Upper lobe of left lung (tissue), 6 donors: Measurements from ENCODE around the gene TMEM107. TPM values are rescaled to one million over a fixed set of nuclear protein-coding genes. Genes with fewer than 3 reads are reported as not detected.

Experiments
- ATAC-seq, 2 donors: fragments of 200-7000 bp; cut with Tn5 transposase; one replicate each; pipeline ENCODE4 v1.9.1; 2022; ENCODE audit warnings: mild to moderate bottlenecking in 2 of 2, moderate library complexity in 2 of 2; ENCODE audit not compliant: low FRiP score in 2 of 2
- DNase-seq, 2 donors: peaks; one replicate each; pipeline ENCODE4 v3.0.0-alpha.2; 2019 to 2020
- H3K27ac ChIP-seq, 4 donors: fragments of 200-600 bp; sonication (generic); one replicate each; pipeline ENCODE4 v1.5.1; 2016 to 2019
- H3K27me3 ChIP-seq, 4 donors: fragments of 200-600 bp; sonication (generic); one replicate each; pipeline ENCODE4 v1.5.1; 2017 to 2019
- H3K36me3 ChIP-seq, 4 donors: fragments of 200-600 bp; sonication (generic); one replicate each; pipeline ENCODE4 v1.5.1; 2016 to 2019
- H3K4me1 ChIP-seq, 4 donors: fragments of 200-600 bp; sonication (generic); one replicate each; pipeline ENCODE4 v1.5.1; 2018 to 2019
- H3K4me3 ChIP-seq, 4 donors: fragments of 200-600 bp; sonication (generic); one replicate each; pipeline ENCODE4 v1.5.1; 2017 to 2019; ENCODE audit warnings: mild to moderate bottlenecking in 2 of 4, moderate library complexity in 1 of 4
- H3K9me3 ChIP-seq, 4 donors: fragments of 200-600 bp; sonication (generic); one replicate each; pipeline ENCODE4 v1.5.1; 2018 to 2019
- CTCF ChIP-seq, 6 experiments: fragments of 450-650 bp in 4 of 6; fragments of 200-600 bp in 2 of 6; sonication (generic) in 2 of 6; IDR thresholded peaks; one replicate each; pipeline ENCODE4 v1.5.1; 2016 to 2019; ENCODE audit warnings: antibody characterized with exemption in 6 of 6
- EP300 ChIP-seq, 4 donors: sonication (generic); formaldehyde crosslinking; IDR thresholded peaks; one replicate each; pipeline ENCODE4 v1.5.1; 2017; ENCODE audit warnings: antibody characterized with exemption in 4 of 4, control low read depth in 2 of 4
- POLR2A ChIP-seq, 4 donors: fragments of 450-650 bp; IDR thresholded peaks; one replicate each; pipeline ENCODE4 v1.5.1; 2016 to 2017; ENCODE audit warnings: antibody characterized with exemption in 4 of 4, mild to moderate bottlenecking in 2 of 4
- POLR2AphosphoS5 ChIP-seq, 2 donors: sonication (generic); formaldehyde crosslinking; IDR thresholded peaks; one replicate each; pipeline ENCODE4 v1.5.1; 2017; ENCODE audit warnings: antibody characterized with exemption in 2 of 2
- WGBS, 2 donors: methylation state at CpG; one replicate each; pipeline ENCODE4 v1.1.5; 2017 to 2018; 5-methylcytosine and 5-hydroxymethylcytosine counted together
- total RNA-seq, 6 donors: library from RNA; depleted of rRNA in 4 of 6; stranded (reverse); fragments of >200 nt in 4 of 6; gene quantifications; one replicate each; pipeline versions ENCODE4 v1.1.0 to v1.2.1, GENCODE V29; 2016 to 2021
- donor health status: DM: no; HTN: no; CAD: no; lungs with moderate emphysema.
- donor health status: DM: no; HTN: yes; CAD: no; lungs with severe emphysema.

TMEM107 gene
- total RNA-seq, 6 donors from 2014 or later, result 11.5 to 32.5 (median 17.3) TPM

- Histone ChIP-seq H3K27me3 (peaks cover 0 to 53% (median 23%) of the 10 kb centered on the region in 4 donors), H3K4me1 (peaks cover 61 to 82% (median 67%) of the 10 kb centered on the region in 4 donors), H3K27ac (peak overlapping the region in 1 of 4 donors; percentile 1), H3K4me3 (peak overlapping the region in 3 of 4 donors; percentile 43 to 66 (median 58)), H3K36me3 (no peaks in the 10 kb centered on the region), H3K9me3 (no peaks in the 10 kb centered on the region)
- DNase-seq (no peak), ATAC-seq (no peak)
- TF ChIP-seq EP300 (IDR thresholded peaks at IDR 0.05) (no peak), CTCF (IDR thresholded peaks at IDR 0.05) (no peak), POLR2AphosphoS5 (IDR thresholded peaks at IDR 0.05) (no peak), POLR2A (IDR thresholded peaks at IDR 0.05) (no peak)
- WGBS, 2 donors, result 6 to 9% methylated on average over 10 to 24 of the region's 24 CpGs
Observed at GRCh38 chr17:8124350-8125153, 51.6 kb downstream of the TMEM107 start.

DNA sequence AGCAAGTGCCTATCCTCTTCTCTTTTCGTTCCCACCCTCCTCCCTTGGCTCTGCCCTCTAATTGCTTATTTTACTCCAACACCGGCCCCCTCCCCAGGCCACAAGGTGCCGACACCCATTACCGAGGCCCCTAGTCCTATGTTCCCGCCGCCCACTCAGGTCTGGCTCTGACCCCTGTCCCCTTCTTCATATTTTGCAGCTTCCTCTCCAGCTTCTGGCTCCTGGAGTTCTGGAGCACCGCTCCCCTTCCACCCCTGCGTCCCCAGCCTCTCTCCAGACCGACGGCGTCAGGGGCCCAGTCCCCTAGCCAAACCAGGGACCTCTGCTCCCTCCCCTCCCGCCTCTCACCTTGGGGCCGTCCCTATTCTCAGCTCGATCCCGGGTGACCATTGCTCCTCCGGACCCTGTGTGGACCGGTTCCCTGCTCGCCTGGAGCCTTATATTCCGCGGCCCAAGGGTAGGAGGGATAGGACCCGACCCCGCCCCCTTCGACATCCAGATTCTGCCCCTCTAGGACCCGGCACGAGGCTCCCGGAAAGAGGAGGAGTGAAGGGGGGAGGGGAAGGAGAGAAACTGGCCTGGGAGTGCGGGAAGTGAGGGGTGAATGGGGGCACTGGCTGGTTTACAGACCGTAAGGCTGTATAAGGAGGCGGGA, 52.4 kb downstream of the TMEM107 start, which contains the start of gene HES7:
Gene HES7 (minus strand): TSS at position 412 of the 655 bp plus-strand sequence. CDS start 22 bp downstream, at position 390.
- Histone ChIP-seq H3K27me3 (peaks cover 0 to 53% (median 23%) of the 10 kb centered on the region in 4 donors), H3K4me1 (peaks cover 63 to 82% (median 67%) of the 10 kb centered on the region in 4 donors), H3K36me3 (no peaks in the 10 kb centered on the region), H3K9me3 (no peaks in the 10 kb centered on the region), H3K27ac (peak within 1 kb of the TSS in 1 of 4 donors; percentile 46), H3K4me3 (peak within 1 kb of the TSS in 3 of 4 donors; percentile 43 to 66 (median 58))
- TF ChIP-seq EP300 (IDR thresholded peaks at IDR 0.05) (no peak), POLR2A (IDR thresholded peaks at IDR 0.05) (no peak), CTCF (IDR thresholded peaks at IDR 0.05) (no peak)
- ATAC-seq, result no peak
- DNase-seq, result no peak
- 1 to 4% methylated on average over 28 to 29 of the region's 29 CpGs for WGBS, 2 donors

DNA sequence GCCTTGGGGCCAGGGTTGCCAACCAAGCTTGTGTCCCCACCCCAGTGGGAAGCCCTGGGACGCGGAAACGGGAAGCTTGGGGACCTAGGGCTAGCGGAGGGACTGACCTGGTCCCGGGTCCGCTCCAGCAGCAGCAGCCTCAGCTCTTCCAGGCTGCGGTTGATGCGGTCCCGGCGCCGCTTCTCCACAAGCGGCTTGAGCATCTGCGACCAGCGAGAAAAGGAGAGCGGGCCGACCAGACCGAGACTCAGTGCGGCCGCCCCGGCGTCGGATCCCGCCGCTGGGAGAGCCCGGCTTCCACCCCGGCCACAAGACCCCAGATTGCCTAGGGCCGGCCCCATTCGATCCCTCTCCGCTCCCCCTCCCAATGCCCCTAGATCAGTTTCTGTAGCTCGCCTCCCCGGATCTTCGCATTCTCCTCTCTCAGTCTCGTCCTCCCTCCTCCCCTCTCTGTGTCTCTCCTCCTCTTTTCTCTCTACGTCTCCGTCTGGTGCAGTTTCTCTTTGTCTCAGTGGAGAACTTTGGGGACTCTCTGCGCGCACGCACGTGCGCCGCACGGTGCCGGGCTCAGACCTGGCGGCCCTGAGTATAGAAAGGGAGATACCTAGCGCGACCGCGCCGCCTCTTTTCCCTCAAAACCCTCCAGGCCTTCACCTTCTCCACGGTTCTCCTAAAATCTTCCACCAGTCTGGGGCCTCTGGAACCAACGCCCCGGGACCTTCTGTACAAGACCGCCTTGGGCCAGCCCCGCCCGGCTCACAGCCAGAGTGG, 53.1 kb downstream of the TMEM107 start:
- 2% methylated on average over 33 to 51 of the region's 55 CpGs for WGBS, 2 donors

More for the DNA sequence above, 53.1 kb downstream of the TMEM107 start:
- H3K27me3 ChIP-seq, result peaks cover 0 to 53% (median 23%) of the 10 kb centered on the region in 4 donors
- H3K9me3 ChIP-seq, result no peaks in the 10 kb centered on the region
- H3K27ac ChIP-seq, result peak overlapping the region in 1 of 4 donors; percentile 46
- H3K36me3 ChIP-seq, result no peaks in the 10 kb centered on the region
- peak in 1 of 2 donors; percentile 87 for DNase-seq
- ATAC-seq, result no peak
- peak overlapping the region in 3 of 4 donors; percentile 43 to 66 (median 58) for H3K4me3 ChIP-seq
- peaks cover 70 to 88% (median 72%) of the 10 kb centered on the region in 4 donors for H3K4me1 ChIP-seq
- no peak for TF ChIP-seq EP300 (IDR thresholded peaks at IDR 0.05)
- TF ChIP-seq POLR2A (IDR thresholded peaks at IDR 0.05), result no peak
- no peak for TF ChIP-seq POLR2AphosphoS5 (IDR thresholded peaks at IDR 0.05)
- no peak for TF ChIP-seq CTCF (IDR thresholded peaks at IDR 0.05)

Other genes with a start within 250 kb of the TMEM107 start
- gene KCNAB3, start 246.5 kb downstream of the TMEM107 start, total RNA-seq, result 1 to 10 TPM; 4.2 to 10.0 (median 5.7) TPM
- 100 to 1,000 TPM in 2 of 6 donors, 10 to 100 TPM in 4; 70.4 to 148 (median 95.8) TPM for gene TRAPPC1, start 244.4 kb downstream of the TMEM107 start, total RNA-seq
- gene CNTROB, start 244.2 kb downstream of the TMEM107 start, total RNA-seq, result 100 to 1,000 TPM in 2 of 6 donors, 10 to 100 TPM in 4; 50.6 to 216 (median 88.3) TPM
- 1 to 10 TPM in 3 of 6 donors, not detected in 3; 2.6 to 5.0 (median 3.8) TPM for gene GUCY2D, start 173.8 kb downstream of the TMEM107 start, total RNA-seq
- 100 to 1,000 TPM in 3 of 6 donors, 10 to 100 TPM in 3; 46.2 to 177 (median 105) TPM for gene ALOX15B, start 137.3 kb downstream of the TMEM107 start, total RNA-seq
- gene ALOX12B, start 88.7 kb downstream of the TMEM107 start, total RNA-seq, result not detected
- gene ALOXE3, start 57.9 kb downstream of the TMEM107 start, total RNA-seq, result not detected
- gene HES7, start 52.3 kb downstream of the TMEM107 start, total RNA-seq, result 1 to 10 TPM in 1 of 6 donors, not detected in 5; 4.9 TPM
- 100 to 1,000 TPM; 112 to 358 (median 288) TPM for gene PER1, start 24.0 kb downstream of the TMEM107 start, total RNA-seq
- gene VAMP2, start 13.4 kb downstream of the TMEM107 start, total RNA-seq, result 10 to 100 TPM; 27.2 to 75.8 (median 49.8) TPM
- gene BORCS6, start 13.8 kb upstream of the TMEM107 start, total RNA-seq, result 10 to 100 TPM in 4 of 6 donors, 1 to 10 TPM in 2; 7.3 to 12.5 (median 11.1) TPM
- 1 to 10 TPM in 5 of 6 donors, not detected in 1; 1.8 to 8.1 (median 5.3) TPM for gene AURKB, start 34.2 kb upstream of the TMEM107 start, total RNA-seq
- gene CTC1, start 71.7 kb upstream of the TMEM107 start, total RNA-seq, result 100 to 1,000 TPM in 1 of 6 donors, 10 to 100 TPM in 5; 19.6 to 123 (median 42.4) TPM
- gene PFAS, start 72.9 kb upstream of the TMEM107 start, total RNA-seq, result 10 to 100 TPM; 11.9 to 60.8 (median 29.5) TPM
- 10 to 100 TPM; 19.9 to 32.4 (median 26.6) TPM for gene RANGRF, start 112.3 kb upstream of the TMEM107 start, total RNA-seq
- 10 to 100 TPM in 3 of 6 donors, 1 to 10 TPM in 3; 3.9 to 18.9 (median 9.5) TPM for gene SLC25A35, start 119.0 kb upstream of the TMEM107 start, total RNA-seq
- gene ARHGEF15, start 133.9 kb upstream of the TMEM107 start, total RNA-seq, result 100 to 1,000 TPM in 2 of 6 donors, 10 to 100 TPM in 4; 12.5 to 127 (median 30.4) TPM
- gene ODF4, start 163.5 kb upstream of the TMEM107 start, total RNA-seq, result not detected
- gene RPL26, start 206.8 kb upstream of the TMEM107 start, total RNA-seq, result 1,000 to 10,000 TPM in 3 of 6 donors, 100 to 1,000 TPM in 3; 736 to 1,938 (median 1,066) TPM
- not detected for gene RNF222, start 221.4 kb upstream of the TMEM107 start, total RNA-seq